K562 (cell line): ENCODE results near the gene MGST3. TPM values are rescaled to one million over a fixed set of nuclear protein-coding genes. Genes with fewer than 3 reads are reported as not detected.

ENCODE experiments used
- ATAC-seq: fragments of 200-7000 bp; cut with Tn5 transposase; 3 replicates; pipeline ENCODE4 v1.9.1; 2020; ENCODE audit warnings: moderate library complexity
- BruUV-seq: library from RNA; stranded (reverse); fragments of 400-500 nt; replicated peaks from 2 replicates; lab custom pipeline; 2021; lab: Mats Ljungman, UMichigan
- CTCF ChIA-PET: fragments of 300-600 bp; formaldehyde crosslinking; extraction: SDS; loops from one replicate; lab custom pipeline; 2021; ENCODE audit warnings: low intra/inter-chr PET ratio; lab: Yijun Ruan, JAX
- POLR2A ChIA-PET: fragments of 300-600, 350-650 bp; sonication (Branson Sonifier 250); formaldehyde crosslinking; extraction: SDS; loops from one replicate; lab custom pipeline; 2021; ENCODE audit warnings: antibody characterized with exemption, inconsistent platforms; lab: Yijun Ruan, JAX
- DNase-seq, 4 experiments: peaks; one replicate each; pipeline versions ENCODE4 v3.0.0 to v3.0.0-alpha.2; 2011 to 2018; ENCODE audit warnings: low spot score in 3 of 4, mixed read lengths in 3 of 4; ENCODE audit errors: extremely low read depth in 1 of 4
- FAIRE-seq: peaks from 2 replicates; lab custom pipeline; 2011; peaks lifted over from hg19 to GRCh38; lab: Jason Lieb, UNC
- H2AFZ ChIP-seq: 2 replicates; pipeline ENCODE4 v1.6.0; 2011; ENCODE audit warnings: low read depth, low read length, control low read depth, inconsistent platforms
- H3K27ac ChIP-seq: fragments of 200-600 bp; 3 replicates; pipeline ENCODE4 v1.8.0; 2011; ENCODE audit warnings: low read depth, mild to moderate bottlenecking, control low read depth, inconsistent platforms, low read length, moderate library complexity, mixed read lengths; ENCODE audit errors: extremely low read depth
- H3K27me3 ChIP-seq, 2 experiments: fragments of 300-600 bp in 1 of 2; 2 replicates in 1 of 2; 3 replicates in 1 of 2; pipeline versions ENCODE4 v1.6.0 to v1.8.0; 2011; ENCODE audit warnings: inconsistent platforms in 2 of 2, low read length in 2 of 2, mild to moderate bottlenecking in 1 of 2, mixed read lengths in 1 of 2, moderate library complexity in 1 of 2; ENCODE audit not compliant: control insufficient read depth in 2 of 2, insufficient read depth in 2 of 2
- H3K36me3 ChIP-seq: fragments of 300-600 bp; 3 replicates; pipeline ENCODE4 v1.8.0; 2011; ENCODE audit warnings: mild to moderate bottlenecking, low read length, inconsistent platforms; ENCODE audit not compliant: control insufficient read depth, insufficient read depth
- H3K4me1 ChIP-seq, 2 experiments: fragments of 200-600 bp in 1 of 2; replicated peaks in 1 of 2; 2 replicates in 1 of 2; 3 replicates in 1 of 2; pipeline versions ENCODE4 v1.5.1 to v1.8.0; 2011; ENCODE audit warnings: inconsistent platforms in 2 of 2, low read length in 2 of 2, mild to moderate bottlenecking in 1 of 2, mixed read lengths in 1 of 2, moderate library complexity in 1 of 2; ENCODE audit not compliant: control insufficient read depth in 2 of 2, insufficient read depth in 2 of 2
- H3K4me2 ChIP-seq: 2 replicates; pipeline ENCODE4 v1.6.1; 2011; ENCODE audit warnings: low read length, control low read depth, inconsistent platforms, mixed read lengths; ENCODE audit not compliant: insufficient read depth
- H3K4me3 ChIP-seq: fragments of 200-600 bp; sonication (generic), shearing (Covaris generic); 2 replicates; pipeline ENCODE4 v1.5.1; 2016; ENCODE audit warnings: control low read depth, inconsistent platforms
- H3K79me2 ChIP-seq: fragments of 200-600 bp; 3 replicates; pipeline ENCODE4 v1.8.0; 2011; ENCODE audit warnings: low read length, inconsistent platforms; ENCODE audit not compliant: control insufficient read depth, insufficient read depth
- H3K9ac ChIP-seq, 2 experiments: 2 replicates each; pipeline versions ENCODE4 v1.6.0 to v1.6.1; 2011; ENCODE audit warnings: low read depth in 2 of 2, low read length in 2 of 2, control low read depth in 1 of 2, inconsistent platforms in 1 of 2, mild to moderate bottlenecking in 1 of 2, mixed read lengths in 1 of 2; ENCODE audit not compliant: insufficient read depth in 1 of 2
- H3K9me1 ChIP-seq: one replicate; pipeline ENCODE4 v1.6.0; 2011; ENCODE audit warnings: inconsistent platforms, mild to moderate bottlenecking, low read length, moderate library complexity; ENCODE audit not compliant: control insufficient read depth, insufficient read depth
- H3K9me3 ChIP-seq: replicated peaks from 2 replicates; pipeline ENCODE4 v1.5.1; 2011; ENCODE audit warnings: low read depth, low read length, inconsistent platforms; ENCODE audit not compliant: control insufficient read depth, insufficient read depth
- H4K20me1 ChIP-seq: replicated peaks from 2 replicates; pipeline ENCODE4 v1.6.1; 2011; ENCODE audit warnings: low read length, inconsistent platforms, mixed read lengths; ENCODE audit not compliant: control insufficient read depth, insufficient read depth
- CHD2 ChIP-seq: IDR thresholded peaks from 2 replicates; pipeline ENCODE4 v1.6.1; 2011; ENCODE audit warnings: low read depth, low read length
- FOXA1 ChIP-seq: fragments of 450-650 bp; IDR thresholded peaks from 2 replicates; pipeline ENCODE4 v1.6.1; 2016; ENCODE audit warnings: mild to moderate bottlenecking, borderline replicate concordance
- FOXJ3 ChIP-seq: sonication (generic); formaldehyde crosslinking; IDR thresholded peaks from 2 replicates; pipeline ENCODE4 v1.4.0; 2020; ENCODE audit warnings: mild to moderate bottlenecking, missing genetic modification reagents
- GTF2E2 ChIP-seq: fragments of 200-800 bp; sonication (Bioruptor generic); IDR thresholded peaks from 2 replicates; pipeline ENCODE4 v1.6.1; 2016; ENCODE audit warnings: missing genetic modification characterization, missing compliant biosample characterization
- HMGXB4 ChIP-seq: sonication (generic); formaldehyde crosslinking; IDR thresholded peaks from 2 replicates; pipeline ENCODE4 v1.8.1; 2023; ENCODE audit warnings: mild to moderate bottlenecking, missing genetic modification reagents
- HNRNPH1 ChIP-seq: fragments of 200-400 bp; formaldehyde crosslinking; optimal IDR thresholded peaks from 2 replicates; pipeline ENCODE3; 2017; ENCODE audit warnings: low read depth, mild to moderate bottlenecking, low read length, moderate library complexity
- IFI16 ChIP-seq: fragments of 250-450 bp; sonication (Bioruptor Pico); IDR thresholded peaks from 2 replicates; pipeline ENCODE4 v2.1.2; 2022; ENCODE audit warnings: mild to moderate bottlenecking, inconsistent platforms
- KDM2B ChIP-seq: fragments of 250-450 bp; sonication (Bioruptor Pico); IDR thresholded peaks from 2 replicates; pipeline ENCODE4 v1.8.0; 2021; ENCODE audit warnings: mild to moderate bottlenecking, moderate library complexity
- KLF16 ChIP-seq: IDR thresholded peaks from 2 replicates; pipeline ENCODE4 v1.6.1; 2016; ENCODE audit warnings: antibody characterized with exemption
- PCBP1 ChIP-seq: fragments of 200-400 bp; formaldehyde crosslinking; IDR thresholded peaks from 2 replicates; pipeline ENCODE4 v1.6.1; 2018; ENCODE audit warnings: mild to moderate bottlenecking, low read depth, low read length; ENCODE audit not compliant: poor library complexity, severe bottlenecking
- RFX1 ChIP-seq: fragments of 450-650 bp; IDR thresholded peaks from 2 replicates; pipeline ENCODE4 v1.6.1; 2016; ENCODE audit warnings: mild to moderate bottlenecking, moderate library complexity
- SIRT6 ChIP-seq: IDR thresholded peaks from one replicate; pipeline ENCODE4 v1.6.1; 2012; ENCODE audit warnings: low read depth, mild to moderate bottlenecking, control low read depth, inconsistent platforms, low read length, moderate library complexity
- SLC30A9 ChIP-seq: fragments of 250-450 bp; sonication (Bioruptor Pico); IDR thresholded peaks from 2 replicates; pipeline ENCODE4 v1.8.0; 2022; ENCODE audit warnings: mild to moderate bottlenecking, moderate library complexity
- SNIP1 ChIP-seq: fragments of 450-650 bp; IDR thresholded peaks from 2 replicates; pipeline ENCODE4 v1.7.1; 2017; ENCODE audit warnings: low read depth, mild to moderate bottlenecking
- TCFL5 ChIP-seq: fragments of 250-450 bp; sonication (Bioruptor Pico); conservative IDR thresholded peaks from 2 replicates; pipeline ENCODE4 v1.6.1; 2021; ENCODE audit warnings: mild to moderate bottlenecking, moderate library complexity, matching md5 sums
- WGBS: fragments of 100-300 bp; shearing (Covaris generic); methylation state at CpG from one replicate; pipeline ENCODE4 v1.1.6; 2016; ENCODE audit warnings: low coverage, mixed read lengths; ENCODE audit not compliant: insufficient coverage; ENCODE audit errors: missing lambda C conversion rate; 5-methylcytosine and 5-hydroxymethylcytosine counted together
- in situ Hi-C: fragments of 300-500 bp; cut with MboI; formaldehyde crosslinking; loops from 4 replicates; pipeline ENCODE4 v1.15.0; 2018; ENCODE audit warnings: inconsistent platforms, mixed read lengths
- intact Hi-C: fragments of 100-400 bp; cut with micrococcal nuclease; formaldehyde crosslinking; loops from 2 replicates; pipeline ENCODE4 v1.14.2; 2022
- polyA plus RNA-seq, 8 experiments: library from polyadenylated mRNA; depleted of rRNA in 4 of 8; stranded (reverse) in 5 of 8; unstranded in 3 of 8; fragments of >200 nt; fragmentation: Nextera tagmentation in 2 of 8; fragmentation: Illumina TruSeq in 1 of 8; extraction: Ambion mirVana in 2 of 8; extraction: Trizol in 1 of 8; gene quantifications; 2 replicates each; pipeline versions ENCODE4 v1.2.1 to v1.2.3, GENCODE V29; 2011 to 2014; ENCODE audit warnings: inconsistent platforms in 1 of 8, missing spikeins in 1 of 8
- total RNA-seq, 7 experiments: library from RNA; depleted of rRNA in 6 of 7; stranded (reverse); fragments of >200 nt in 6 of 7; fragmentation: Illumina TruSeq in 2 of 7; extraction: Trizol in 2 of 7; gene quantifications; 2 replicates each; pipeline versions ENCODE4 v1.2.1 to v1.2.3, GENCODE V29; 2011 to 2021; ENCODE audit warnings: low replicate concordance in 1 of 7
- TF ChIP-seq, protein P1 (sequence below): fragments of 250-450 bp; sonication (Bioruptor Pico); IDR thresholded peaks from 2 replicates; pipeline ENCODE4 v1.8.0; 2021; ENCODE audit warnings: moderate library complexity, mild to moderate bottlenecking, inconsistent platforms

The MGST3 gene
- total and polyA plus RNA-seq, 9 of the 15 experiments (the other 6 are each of a cell fraction or from before 2014, with no cell fraction given) = 70.7 to 287 (median 105) TPM

DNA sequence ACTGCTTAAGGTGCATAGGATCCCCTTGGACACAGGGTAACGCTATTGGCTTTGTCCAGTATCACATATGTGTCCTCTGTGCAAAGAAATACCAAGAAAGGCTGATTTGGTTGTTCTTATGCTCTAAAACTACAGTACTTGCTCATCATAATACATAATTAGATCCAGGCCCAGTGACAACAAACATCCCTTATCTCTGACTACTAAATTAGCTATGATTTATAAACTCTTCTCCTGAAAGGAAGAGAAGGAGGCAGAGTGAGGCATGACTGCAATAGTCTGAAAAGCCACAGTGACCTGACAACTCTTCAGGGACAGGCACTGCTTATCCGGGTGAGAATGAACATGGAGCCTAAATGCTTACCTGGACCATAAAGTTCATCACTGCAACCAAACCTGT is 30.7 kb downstream of the MGST3 start:
- H3K36me3 ChIP-seq = peaks cover 50% of the 10 kb centered on the region
- H3K9me3 ChIP-seq = no peaks in the 10 kb centered on the region
- no peak for DNase-seq
- H2AFZ ChIP-seq = no peak overlapping the region
- CTCF ChIA-PET = no interaction called here
- no peak overlapping the region for H3K27ac ChIP-seq
- H3K9me1 ChIP-seq = no peaks in the 10 kb centered on the region
- H3K4me2 ChIP-seq = no peak overlapping the region
- 81% methylated on average over 2 of the region's 2 CpGs for whole genome bisulfite sequencing
- ATAC-seq = no peak; the same call in 2 of the 3 replicates
- no peaks in the 10 kb centered on the region for H3K79me2 ChIP-seq
- no peaks in the 10 kb centered on the region for H3K4me1 ChIP-seq
- POLR2A ChIA-PET = interaction anchor here (0.6 to 1.2 kb wide), 4 partner anchors 15 to 1172 kb away, joined by 3 to 7 read pairs (median 4); no protein-coding TSS in a partner anchor
- TF ChIP-seq, protein P1, sequence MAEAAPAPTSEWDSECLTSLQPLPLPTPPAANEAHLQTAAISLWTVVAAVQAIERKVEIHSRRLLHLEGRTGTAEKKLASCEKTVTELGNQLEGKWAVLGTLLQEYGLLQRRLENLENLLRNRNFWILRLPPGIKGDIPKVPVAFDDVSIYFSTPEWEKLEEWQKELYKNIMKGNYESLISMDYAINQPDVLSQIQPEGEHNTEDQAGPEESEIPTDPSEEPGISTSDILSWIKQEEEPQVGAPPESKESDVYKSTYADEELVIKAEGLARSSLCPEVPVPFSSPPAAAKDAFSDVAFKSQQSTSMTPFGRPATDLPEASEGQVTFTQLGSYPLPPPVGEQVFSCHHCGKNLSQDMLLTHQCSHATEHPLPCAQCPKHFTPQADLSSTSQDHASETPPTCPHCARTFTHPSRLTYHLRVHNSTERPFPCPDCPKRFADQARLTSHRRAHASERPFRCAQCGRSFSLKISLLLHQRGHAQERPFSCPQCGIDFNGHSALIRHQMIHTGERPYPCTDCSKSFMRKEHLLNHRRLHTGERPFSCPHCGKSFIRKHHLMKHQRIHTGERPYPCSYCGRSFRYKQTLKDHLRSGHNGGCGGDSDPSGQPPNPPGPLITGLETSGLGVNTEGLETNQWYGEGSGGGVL = no peak
- TF ChIP-seq KLF16 (no peak), PCBP1 (no peak), FOXA1 (no peak), GTF2E2 (tag) (no peak), KDM2B (no peak), TCFL5 (CRISPR knock-in tag) (no peak), CHD2 (no peak), SIRT6 (no peak), IFI16 (CRISPR knock-in tag) (no peak), SLC30A9 (CRISPR knock-in tag) (no peak), HNRNPH1 (no peak), RFX1 (no peak), SNIP1 (no peak), HMGXB4 (CRISPR knock-in tag) (no peak), FOXJ3 (CRISPR knock-in tag) (no peak)
- TF ChIP-seq, all 486 proteins: peak for 0
- no peak overlapping the region for H3K4me3 ChIP-seq
- BruUV-seq = no TSS peak
- intact Hi-C loops (no loop called here), in situ Hi-C loops (no loop called here)
- no peaks in the 10 kb centered on the region for H4K20me1 ChIP-seq
- H3K27me3 ChIP-seq = no peaks in the 10 kb centered on the region
- H3K9ac ChIP-seq = no peak overlapping the region
- FAIRE-seq = no peak
